KMS-11 (cell line): Measurements from ENCODE around the gene SLC12A8.

Experiments
- H2AFZ ChIP-seq: fragments of 200-600 bp; sonication (generic); 2 replicates; pipeline ENCODE4 v1.6.1; 2016; ENCODE audit warnings: antibody characterized with exemption, mixed run types, low read depth
- H3K27ac ChIP-seq: fragments of 200-600 bp; sonication (generic); 2 replicates; pipeline ENCODE4 v1.6.1; 2016; ENCODE audit warnings: mild to moderate bottlenecking, mixed run types
- H3K27me3 ChIP-seq: fragments of 200-600 bp; sonication (generic); 2 replicates; pipeline ENCODE4 v1.6.1; 2017; ENCODE audit warnings: mild to moderate bottlenecking, low read depth, mixed run types, moderate library complexity; ENCODE audit not compliant: insufficient read depth
- H3K36me3 ChIP-seq: fragments of 200-600 bp; sonication (generic); 2 replicates; pipeline ENCODE4 v1.6.1; 2017; ENCODE audit warnings: mild to moderate bottlenecking, mixed run types; ENCODE audit not compliant: insufficient read depth
- H3K4me1 ChIP-seq: fragments of 200-600 bp; sonication (generic); 2 replicates; pipeline ENCODE4 v1.6.1; 2016; ENCODE audit warnings: mild to moderate bottlenecking, low read depth, mixed run types; ENCODE audit not compliant: poor library complexity, severe bottlenecking
- H3K4me2 ChIP-seq: fragments of 200-600 bp; sonication (generic); 2 replicates; pipeline ENCODE4 v1.7.0; 2016; ENCODE audit warnings: mild to moderate bottlenecking, mixed run types
- H3K4me3 ChIP-seq: fragments of 200-600 bp; sonication (generic); IDR thresholded peaks from 2 replicates; pipeline ENCODE4 v1.6.1; 2017; ENCODE audit warnings: low read depth, low read length, mixed read lengths; ENCODE audit not compliant: insufficient read depth
- H3K79me2 ChIP-seq: fragments of 200-600 bp; sonication (generic); 2 replicates; pipeline ENCODE4 v1.6.1; 2016; ENCODE audit warnings: low read depth, mixed run types; ENCODE audit not compliant: insufficient read depth
- H3K9ac ChIP-seq: fragments of 200-600 bp; sonication (generic); 2 replicates; pipeline ENCODE4 v1.6.1; 2016; ENCODE audit warnings: mild to moderate bottlenecking, mixed run types
- H4K20me1 ChIP-seq: fragments of 200-600 bp; sonication (generic); 2 replicates; pipeline ENCODE4 v1.6.1; 2016; ENCODE audit warnings: mild to moderate bottlenecking, mixed run types; ENCODE audit not compliant: insufficient read depth
- TF ChIP-seq, protein P1 (sequence below): fragments of 200-600 bp; sonication (generic); conservative IDR thresholded peaks from 2 replicates; pipeline ENCODE4 v1.6.1; 2017; ENCODE audit warnings: low read depth, mild to moderate bottlenecking, antibody characterized with exemption, low read length, moderate library complexity, mixed read lengths

SLC12A8 gene

DNA sequence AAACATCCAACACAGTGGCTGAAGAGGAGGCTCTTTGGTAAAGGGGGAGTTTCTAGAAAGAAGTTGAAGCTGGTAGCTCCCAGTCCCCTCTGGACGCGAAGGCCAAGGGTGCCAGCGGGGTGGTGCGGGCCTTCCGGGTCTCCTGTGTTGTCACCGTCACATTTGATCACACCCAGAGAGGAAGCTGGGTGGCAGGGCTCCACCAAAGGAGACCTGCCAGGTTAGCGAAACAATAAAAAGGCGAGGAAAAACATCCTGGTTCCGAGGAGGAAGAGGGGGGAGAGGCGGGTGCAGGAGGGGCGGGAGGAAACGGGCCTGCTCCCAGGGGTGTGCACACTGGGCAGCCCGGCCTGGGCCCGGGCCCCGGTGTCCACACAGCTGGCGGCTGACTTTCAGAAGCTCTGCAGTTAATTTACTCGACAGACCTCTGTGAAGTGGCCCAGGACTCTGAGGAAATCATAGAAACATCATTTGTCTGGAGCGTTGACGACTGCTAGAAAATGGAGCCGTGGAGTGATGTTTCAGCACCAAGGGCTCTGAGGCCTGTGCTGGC lies 168.9 kb downstream of the SLC12A8 start:
- H3K4me1 ChIP-seq, result no peaks in the 10 kb centered on the region
- H3K4me3 ChIP-seq, result no peak overlapping the region
- H4K20me1 ChIP-seq, result no peaks in the 10 kb centered on the region
- H3K9ac ChIP-seq, result no peak overlapping the region
- H3K27me3 ChIP-seq, result no peaks in the 10 kb centered on the region
- no peaks in the 10 kb centered on the region for H3K36me3 ChIP-seq
- H2AFZ ChIP-seq, result no peak overlapping the region
- no peaks in the 10 kb centered on the region for H3K79me2 ChIP-seq
- H3K27ac ChIP-seq, result no peak overlapping the region
- no peak overlapping the region for H3K4me2 ChIP-seq
- TF ChIP-seq, protein P1, sequence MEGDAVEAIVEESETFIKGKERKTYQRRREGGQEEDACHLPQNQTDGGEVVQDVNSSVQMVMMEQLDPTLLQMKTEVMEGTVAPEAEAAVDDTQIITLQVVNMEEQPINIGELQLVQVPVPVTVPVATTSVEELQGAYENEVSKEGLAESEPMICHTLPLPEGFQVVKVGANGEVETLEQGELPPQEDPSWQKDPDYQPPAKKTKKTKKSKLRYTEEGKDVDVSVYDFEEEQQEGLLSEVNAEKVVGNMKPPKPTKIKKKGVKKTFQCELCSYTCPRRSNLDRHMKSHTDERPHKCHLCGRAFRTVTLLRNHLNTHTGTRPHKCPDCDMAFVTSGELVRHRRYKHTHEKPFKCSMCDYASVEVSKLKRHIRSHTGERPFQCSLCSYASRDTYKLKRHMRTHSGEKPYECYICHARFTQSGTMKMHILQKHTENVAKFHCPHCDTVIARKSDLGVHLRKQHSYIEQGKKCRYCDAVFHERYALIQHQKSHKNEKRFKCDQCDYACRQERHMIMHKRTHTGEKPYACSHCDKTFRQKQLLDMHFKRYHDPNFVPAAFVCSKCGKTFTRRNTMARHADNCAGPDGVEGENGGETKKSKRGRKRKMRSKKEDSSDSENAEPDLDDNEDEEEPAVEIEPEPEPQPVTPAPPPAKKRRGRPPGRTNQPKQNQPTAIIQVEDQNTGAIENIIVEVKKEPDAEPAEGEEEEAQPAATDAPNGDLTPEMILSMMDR, result no peak

DNA sequence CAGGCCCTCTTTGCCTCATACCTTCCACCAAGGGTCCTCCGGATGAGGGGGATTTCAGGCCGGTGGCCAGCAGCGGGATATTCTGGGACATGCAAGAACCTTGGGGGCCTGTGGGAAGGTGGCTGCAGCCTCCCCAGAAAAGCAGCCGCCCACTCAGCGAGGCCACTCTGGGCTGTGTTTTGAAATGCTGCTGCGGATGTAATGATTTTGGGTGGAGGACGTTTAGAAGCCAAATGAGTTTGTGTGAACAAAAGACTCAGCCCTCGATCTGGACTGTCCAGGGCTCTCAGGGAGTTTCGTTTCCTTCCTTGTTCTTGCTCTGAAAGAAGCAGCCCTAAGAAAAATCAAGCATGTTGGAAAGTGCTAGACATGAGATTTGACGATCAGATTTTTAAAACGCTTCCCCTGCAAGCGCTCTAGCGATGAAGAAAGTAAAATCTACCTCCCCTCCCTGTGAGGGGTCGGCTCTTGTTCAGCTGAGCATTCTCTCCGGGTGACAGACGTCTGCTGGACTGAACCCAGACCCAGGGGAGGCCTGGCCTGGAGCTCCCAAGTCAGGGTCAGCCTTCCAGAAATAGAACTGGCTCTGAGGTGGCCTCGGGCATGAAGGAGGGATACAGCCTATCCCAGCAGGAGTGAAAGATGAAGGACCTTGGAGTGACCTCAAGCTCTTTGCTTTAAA lies 169.7 kb downstream of the SLC12A8 start:
- H4K20me1 ChIP-seq, result no peaks in the 10 kb centered on the region
- TF ChIP-seq, protein P1, result no peak
- H3K4me3 ChIP-seq, result no peak overlapping the region
- H3K36me3 ChIP-seq, result no peaks in the 10 kb centered on the region
- H2AFZ ChIP-seq, result no peak overlapping the region
- H3K27ac ChIP-seq, result no peak overlapping the region
- H3K27me3 ChIP-seq, result no peaks in the 10 kb centered on the region
- H3K9ac ChIP-seq, result no peak overlapping the region
- H3K4me2 ChIP-seq, result no peak overlapping the region
- H3K4me1 ChIP-seq, result no peaks in the 10 kb centered on the region
- H3K79me2 ChIP-seq, result no peaks in the 10 kb centered on the region

DNA sequence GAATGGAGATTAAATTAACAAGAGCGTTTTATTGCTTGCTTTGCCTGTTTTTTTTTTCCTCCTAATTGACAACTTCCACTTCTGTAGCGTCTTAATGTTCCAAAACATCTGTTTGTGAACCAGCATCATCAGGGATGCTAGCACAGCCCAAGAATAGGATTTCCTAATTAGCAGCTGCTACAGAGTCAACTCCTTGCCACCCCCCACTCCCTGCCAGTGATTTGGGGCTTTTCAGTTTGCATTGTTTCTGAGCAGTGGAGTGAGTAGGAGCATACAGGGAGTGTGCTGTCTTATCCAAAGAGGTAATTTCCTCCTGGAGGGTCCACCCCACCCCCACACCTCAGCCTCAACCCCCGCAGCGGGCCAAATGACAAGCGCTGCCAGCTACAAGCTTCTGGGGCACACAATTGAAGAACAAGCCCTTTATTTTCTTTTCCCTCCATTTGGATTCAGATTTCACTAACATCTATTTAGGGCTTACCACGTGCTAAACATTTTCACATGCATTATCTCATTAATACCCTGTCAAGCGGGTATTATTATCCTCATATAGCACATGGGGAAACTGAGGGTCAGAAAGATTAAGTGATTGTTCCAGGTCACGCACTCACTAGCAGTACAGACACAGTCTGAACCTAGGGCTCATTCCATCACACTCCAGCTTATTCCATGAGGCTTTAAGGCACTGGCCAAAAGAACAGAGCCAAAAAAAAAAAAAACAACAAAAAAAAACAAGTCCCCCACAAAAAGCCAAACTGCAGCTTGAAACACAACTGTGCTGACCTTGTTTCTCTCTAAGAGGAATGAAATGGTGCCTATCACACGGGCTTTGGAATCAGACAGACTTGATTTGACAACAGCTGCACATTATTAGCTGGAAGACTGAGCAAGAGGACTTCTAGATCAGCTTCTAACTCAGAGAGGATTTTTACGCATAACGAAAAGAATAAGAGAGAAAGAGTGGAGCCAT lies 173.1 kb downstream of the SLC12A8 start:
- Histone ChIP-seq H3K4me1 (peaks cover 7% of the 10 kb centered on the region), H3K4me2 (no peak overlapping the region), H4K20me1 (no peaks in the 10 kb centered on the region), H3K27me3 (no peaks in the 10 kb centered on the region), H3K9ac (no peak overlapping the region), H3K4me3 (no peak overlapping the region), H3K79me2 (no peaks in the 10 kb centered on the region), H3K27ac (no peak overlapping the region), H2AFZ (no peak overlapping the region), H3K36me3 (no peaks in the 10 kb centered on the region)
- TF ChIP-seq, protein P1, result no peak

DNA sequence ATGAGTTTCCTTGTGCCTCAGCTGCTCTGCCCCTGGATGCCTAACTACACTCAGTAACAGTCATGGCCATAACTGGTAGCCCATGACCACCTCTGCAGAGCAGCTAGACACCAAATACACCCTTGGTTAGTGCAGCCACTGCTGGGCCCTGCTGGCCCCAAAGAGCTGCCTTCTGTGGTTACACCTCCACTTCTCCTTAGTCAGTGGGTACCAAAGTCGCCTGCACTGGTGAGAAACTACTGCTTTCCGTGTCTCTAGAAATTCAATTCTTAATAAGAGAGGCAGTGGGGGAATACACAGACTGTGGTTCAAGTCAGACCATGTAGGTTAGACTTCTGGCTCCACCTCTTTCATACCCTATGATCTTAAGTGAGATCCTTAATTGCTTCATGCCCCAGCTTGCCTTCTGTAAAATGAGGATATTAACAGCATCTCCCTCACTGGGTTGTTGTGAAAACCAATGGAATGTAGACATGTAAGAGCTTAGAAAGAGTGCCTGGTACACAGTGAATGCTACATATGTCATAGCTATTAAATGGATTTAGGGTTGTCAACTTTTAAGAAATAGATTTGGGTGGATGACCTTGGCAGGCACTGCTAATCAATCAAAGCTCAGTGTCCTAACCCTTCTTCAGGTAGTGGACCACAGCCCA lies 174.9 kb downstream of the SLC12A8 start:
- H3K27ac ChIP-seq, result no peak overlapping the region
- H3K27me3 ChIP-seq, result no peaks in the 10 kb centered on the region
- no peak overlapping the region for H3K4me3 ChIP-seq
- H3K4me2 ChIP-seq, result no peak overlapping the region
- H3K79me2 ChIP-seq, result no peaks in the 10 kb centered on the region
- H3K36me3 ChIP-seq, result no peaks in the 10 kb centered on the region
- TF ChIP-seq, protein P1, result no peak
- peaks cover 7% of the 10 kb centered on the region for H3K4me1 ChIP-seq
- H2AFZ ChIP-seq, result no peak overlapping the region
- no peak overlapping the region for H3K9ac ChIP-seq
- no peaks in the 10 kb centered on the region for H4K20me1 ChIP-seq
